ENCODE data around the gene SSR1.
"Not testable (repeated sequence)": the region's sequence is repeated elsewhere in the genome, so short reads cannot be mapped to it uniquely, and the experiment has no call there.

SSR1 gene

DNA sequence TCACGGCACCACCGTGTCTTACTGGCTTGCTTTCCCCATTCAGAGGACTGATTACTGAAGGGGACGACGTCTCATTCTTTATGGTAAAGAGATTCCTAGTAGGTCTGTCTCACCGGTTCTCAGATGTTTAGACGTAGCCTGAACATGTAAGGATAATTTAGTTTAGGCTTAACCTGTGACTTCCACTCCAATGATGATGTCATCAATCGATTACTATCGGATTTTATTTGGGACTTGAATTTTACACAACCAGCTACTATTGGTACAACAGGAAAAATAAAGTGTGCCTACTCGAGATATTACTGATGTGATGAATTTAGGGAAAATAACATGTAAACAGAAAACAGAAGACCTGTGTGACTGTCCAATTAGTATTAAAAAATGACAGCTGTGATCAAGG, 4.5 kb upstream of the SSR1 start:
- no peak for DNase-seq (ENCODE audit: low spot score)

DNA sequence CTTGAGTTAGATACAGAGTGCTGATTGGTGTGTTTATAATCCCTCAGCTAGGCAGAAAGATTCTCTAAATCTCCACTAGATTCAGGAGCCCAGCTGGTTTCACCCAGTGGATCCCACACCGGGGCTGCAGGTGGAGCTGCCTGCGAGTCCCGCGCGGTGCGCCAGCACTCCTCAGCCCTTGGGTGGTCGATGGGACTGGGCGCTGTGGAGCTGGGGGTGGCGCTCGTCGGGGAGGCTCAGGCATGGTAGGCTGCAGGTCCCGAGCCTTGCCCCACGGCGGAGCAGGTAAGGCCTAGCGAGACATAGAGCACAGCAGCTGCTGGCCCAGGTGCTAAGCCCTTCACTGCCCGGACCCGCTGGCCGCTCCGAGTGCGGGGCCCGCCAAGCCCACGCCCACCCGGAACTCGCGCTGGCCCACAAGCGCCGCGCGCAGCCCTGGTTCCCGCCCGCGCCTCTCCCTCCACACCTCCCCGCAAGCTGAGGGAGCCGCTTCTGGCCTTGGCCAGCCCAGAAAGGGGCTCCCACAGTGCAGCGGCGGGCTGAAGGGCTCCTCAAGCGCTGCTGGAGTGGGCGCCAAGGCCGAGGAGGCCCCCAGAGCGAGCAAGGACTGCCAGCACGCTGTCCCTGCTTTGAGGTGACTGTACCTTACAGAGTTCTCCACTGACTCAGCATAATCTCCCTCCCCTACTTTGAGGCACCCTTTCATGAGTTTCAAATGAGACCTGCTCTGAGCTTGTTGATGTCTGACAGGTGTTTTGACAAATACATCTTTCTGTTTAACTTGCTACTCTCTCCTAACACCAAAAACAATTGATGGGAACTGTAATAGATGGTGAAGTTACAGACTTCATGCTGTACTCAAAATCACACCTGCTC, 3.9 kb upstream of the SSR1 start:
- DNase-seq (ENCODE audit: low spot score) = no peak

DNA sequence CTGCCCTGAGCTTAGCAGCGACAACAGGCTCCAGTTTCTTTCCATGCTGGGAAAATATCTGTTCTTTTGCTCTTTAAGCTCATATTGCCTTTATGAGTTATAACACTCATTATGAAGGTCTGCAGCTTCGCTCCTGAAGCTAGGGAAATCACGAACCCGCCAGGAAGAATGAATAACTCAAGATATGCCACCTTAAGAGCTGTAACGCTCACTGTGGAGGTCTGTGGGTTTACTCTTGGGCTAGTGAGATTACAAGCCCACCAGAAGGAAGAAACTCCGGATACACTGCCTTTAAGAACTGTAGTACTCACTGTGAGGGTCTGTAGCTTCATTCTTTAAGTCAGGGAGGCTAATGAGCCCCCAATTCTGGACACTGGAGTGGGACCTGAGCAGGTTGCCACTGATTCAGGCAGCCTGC, 3.0 kb upstream of the SSR1 start:
- DNase-seq (ENCODE audit: low spot score) = no peak

DNA sequence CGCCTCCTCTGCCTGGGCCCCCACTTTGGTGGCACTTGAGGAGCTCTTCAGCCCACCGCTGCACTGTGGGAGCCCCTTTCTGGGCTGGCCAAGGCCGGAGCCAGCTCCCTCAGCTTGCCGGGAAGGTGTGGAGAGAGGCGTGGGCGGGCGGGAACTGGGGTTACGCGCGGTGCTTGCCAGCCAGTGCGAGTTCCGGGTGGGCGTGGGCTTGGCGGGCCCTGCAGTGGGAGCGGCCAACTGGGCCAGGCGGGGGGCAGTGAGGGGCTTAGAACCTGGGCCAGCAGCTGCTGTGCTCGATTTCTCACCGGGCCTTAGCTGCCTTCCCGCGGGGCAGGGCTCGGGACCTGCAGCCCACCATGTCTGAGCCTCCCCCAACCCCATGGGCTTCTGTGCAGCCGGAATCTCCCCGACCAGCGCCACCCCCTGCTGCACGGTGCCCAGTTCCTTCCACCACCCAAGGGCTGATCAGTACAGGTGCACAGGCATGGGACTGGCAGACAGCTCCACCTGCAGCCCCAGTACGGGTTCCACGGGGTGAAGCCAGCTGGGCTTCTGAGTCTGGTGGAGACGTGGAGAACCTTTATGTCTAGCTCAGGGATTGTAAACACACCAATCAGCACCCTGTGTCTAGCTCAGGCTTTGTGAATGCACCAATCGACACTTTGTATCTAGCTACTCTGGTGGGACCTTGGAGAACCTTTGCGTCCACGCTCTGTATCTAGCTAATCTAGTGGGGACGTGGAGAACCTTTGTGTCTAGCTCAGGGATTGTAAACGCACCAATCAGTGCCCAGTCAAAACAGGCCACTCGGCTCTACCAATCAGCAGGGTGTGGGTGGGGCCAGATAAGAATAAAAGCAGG, 2.3 kb upstream of the SSR1 start:
- not testable (repeated sequence) for DNase-seq (ENCODE audit: low spot score)

DNA sequence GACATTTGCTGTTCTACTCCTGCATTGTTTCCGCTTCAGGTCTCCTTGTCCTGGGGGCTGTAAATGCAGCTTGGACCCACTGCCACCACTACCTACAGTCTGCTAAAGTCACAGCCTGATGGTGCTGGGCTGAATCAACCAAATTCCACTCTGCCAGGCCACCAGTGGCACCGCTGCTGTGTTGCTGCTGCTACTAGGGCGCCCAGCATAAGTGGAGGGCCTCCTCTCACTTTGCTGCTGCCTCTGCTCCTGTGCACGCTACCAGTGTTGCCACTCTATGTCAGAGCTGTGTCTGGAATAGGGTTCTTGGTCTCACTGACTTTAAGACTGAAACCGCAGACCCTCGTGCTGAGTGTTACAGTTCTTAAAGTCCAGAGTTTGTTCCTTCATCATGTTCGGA, 1.4 kb upstream of the SSR1 start:
- DNase-seq (ENCODE audit: low spot score) = no peak

DNA sequence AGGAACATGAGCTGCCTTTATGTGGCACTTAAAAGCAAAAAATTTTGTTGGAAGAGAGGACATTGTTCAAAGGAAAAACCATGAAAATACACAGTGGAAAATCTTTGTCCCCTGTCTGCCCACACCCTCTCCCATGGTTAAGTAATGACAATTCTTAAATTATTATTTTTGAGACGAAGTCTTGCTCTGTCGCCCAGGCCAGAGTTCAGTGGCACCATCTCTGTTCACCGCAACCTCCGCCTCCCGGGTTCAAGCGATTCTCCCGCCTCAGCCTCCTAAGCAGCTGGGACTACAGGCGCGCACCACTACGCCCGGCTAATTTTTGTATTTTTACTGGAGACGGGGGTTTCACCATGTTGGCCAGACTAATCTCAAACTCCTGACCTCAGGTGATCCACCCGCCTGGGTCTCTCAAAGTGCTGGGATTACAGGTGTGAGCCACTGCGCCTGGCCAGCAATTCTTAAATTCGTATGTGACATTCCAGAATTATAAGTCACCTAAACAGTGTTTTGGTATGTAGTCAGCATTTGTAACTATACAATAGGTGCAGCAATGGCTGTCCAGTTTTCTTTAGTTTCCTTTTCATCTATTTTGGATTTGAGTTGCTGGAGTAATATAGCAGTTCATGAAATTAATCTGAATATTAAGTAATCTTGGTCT, 636 bp upstream of the SSR1 start:
- DNase-seq (ENCODE audit: low spot score) = no peak

DNA sequence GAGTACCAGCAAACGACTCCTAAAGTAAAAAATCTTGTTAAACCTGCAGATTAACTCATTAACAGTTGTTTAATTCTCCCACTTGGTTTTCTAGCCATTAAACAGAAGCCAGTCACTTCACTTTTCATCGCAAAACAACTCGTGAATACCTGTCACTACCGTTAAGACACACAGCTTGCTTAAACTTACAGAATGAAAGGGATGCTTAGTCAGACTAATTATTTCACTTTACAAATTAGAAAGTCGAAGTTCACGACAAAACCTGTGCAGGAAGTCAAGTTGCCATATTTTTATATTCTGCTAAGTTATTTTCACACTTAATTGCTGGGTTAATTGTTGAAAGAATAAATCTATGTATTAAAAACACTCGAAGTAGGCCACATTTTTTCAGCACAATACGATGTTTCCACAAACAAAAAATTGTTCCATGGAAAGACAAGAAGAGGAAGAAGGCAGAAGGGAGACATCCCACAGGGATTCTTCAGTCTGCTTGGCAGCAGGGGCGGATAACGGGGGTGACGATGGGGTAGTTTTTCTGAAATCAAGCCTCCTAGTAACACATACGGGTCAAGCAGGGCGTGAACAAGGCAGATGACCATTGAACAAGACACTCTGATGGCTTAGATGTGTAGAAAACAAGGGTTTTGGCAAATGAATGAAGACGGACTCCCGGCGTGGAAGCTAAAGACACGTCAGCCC, 933 bp downstream of the SSR1 start:
- DNase-seq (ENCODE audit: low spot score) = peak; percentile 23

DNA sequence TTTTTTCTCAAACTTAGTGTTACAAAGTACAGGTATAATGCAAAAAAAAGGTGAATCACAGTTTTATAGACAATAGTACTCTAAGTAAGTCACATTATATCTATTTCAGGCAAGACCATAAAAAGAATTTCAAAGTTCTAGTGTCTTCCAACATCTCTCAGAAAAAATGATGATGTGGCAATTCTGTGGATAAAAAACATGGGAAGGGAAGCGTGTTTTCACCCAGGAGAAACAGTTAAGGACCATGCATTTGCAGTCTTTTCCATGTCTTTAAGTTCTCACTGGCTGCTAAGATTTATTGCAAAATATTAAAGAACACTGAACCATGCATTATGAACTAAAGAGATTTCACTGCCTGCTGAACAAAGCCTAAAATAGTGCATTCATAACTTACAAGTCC, 1.8 kb downstream of the SSR1 start:
- DNase-seq (ENCODE audit: low spot score) = no peak

DNA sequence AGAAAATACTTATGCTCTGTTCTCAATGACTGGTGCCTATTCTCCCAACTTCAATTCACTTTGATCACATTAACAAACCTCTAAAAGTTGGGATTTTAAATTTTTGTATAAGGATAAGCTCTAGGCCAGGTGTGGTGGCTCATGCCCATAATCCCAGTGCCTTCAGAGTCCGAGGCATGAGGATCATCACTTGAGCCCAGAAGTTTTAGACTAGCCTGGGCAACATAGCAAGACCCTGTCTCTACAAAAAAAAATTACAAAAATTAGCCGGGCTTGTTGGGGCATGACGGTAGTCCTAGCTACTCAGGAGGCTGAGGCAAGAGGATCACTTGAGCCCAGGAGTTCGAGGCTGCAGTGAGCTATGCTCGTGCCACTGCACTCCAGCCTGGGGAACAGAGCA, 3.9 kb downstream of the SSR1 start:
- no peak for DNase-seq (ENCODE audit: low spot score)

DNA sequence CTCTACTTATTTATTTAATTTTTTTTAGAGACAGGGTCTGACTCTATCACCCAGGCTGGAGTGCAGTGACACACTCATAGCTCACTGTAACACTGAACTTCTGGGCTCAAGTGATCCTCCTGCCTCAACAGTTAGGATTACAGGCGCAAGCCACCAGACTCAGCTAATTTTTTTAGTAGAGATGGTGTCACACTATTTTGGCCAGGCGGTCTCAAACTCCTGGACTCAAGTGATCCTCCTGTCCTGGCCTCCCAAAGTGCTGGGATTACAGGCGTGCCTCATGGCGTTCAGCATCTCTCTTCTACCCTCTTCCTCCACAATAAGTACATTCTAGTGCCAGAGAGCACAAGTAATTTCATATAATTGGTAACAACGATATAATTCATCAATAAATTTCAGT, 5.5 kb downstream of the SSR1 start:
- no peak for DNase-seq (ENCODE audit: low spot score)

DNA sequence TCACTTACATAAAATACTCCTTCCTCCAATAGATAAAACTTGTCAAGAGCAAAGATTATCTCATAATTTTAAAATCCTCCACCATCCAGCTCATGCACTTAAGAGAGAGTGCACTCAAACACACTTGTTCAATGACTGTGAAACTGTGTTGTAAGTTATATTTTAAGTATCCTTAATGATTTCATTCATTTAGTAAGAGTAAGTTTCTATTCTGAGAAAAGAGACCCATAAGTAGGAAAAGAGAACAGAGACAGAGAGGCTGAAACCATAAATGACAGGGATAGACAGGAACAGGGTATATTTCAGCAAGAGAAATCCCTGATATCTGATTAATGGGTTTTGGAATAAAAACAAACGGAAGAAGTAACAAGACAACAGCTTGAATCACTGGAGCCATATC, 8.2 kb downstream of the SSR1 start:
- DNase-seq (ENCODE audit: low spot score) = no peak

DNA sequence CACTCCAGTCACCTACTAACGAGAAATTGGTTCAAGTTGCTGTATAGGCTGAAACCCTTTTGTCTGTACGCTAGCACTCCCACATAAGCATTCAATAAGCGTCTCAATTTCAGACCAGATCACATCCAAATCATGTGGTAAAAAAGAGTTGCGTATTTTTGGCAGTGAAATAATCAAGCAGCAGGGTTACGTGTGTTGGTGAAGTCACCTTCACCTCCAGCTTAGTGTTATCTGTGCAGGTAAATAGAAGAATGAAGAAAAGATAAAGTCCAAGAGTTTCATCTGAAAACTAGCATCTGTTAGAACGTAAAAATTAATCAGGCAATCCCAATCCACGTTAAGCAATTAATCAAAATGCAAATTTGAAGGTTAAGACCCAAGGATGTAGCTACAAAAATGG, 11.3 kb downstream of the SSR1 start:
- no peak for DNase-seq (ENCODE audit: low spot score)

DNA sequence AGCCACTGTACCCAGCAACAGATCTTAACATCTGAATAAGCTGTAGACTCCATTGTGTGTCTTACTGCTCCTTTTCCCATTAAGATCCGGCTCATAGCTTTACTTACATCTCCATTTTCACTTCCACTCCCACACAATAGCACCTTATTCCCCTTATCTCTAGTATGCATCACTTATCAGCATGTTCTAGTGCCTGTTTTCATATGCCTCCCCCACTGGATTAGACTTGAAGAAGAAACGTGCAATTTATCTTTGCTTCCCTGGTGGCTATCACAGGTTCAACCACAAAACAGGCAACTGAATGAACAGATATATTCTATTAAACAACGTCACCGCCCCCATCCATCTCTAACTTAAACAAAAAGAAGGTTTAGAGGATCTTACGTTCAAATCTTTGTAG, 12.1 kb downstream of the SSR1 start:
- no peak for DNase-seq (ENCODE audit: low spot score)

DNA sequence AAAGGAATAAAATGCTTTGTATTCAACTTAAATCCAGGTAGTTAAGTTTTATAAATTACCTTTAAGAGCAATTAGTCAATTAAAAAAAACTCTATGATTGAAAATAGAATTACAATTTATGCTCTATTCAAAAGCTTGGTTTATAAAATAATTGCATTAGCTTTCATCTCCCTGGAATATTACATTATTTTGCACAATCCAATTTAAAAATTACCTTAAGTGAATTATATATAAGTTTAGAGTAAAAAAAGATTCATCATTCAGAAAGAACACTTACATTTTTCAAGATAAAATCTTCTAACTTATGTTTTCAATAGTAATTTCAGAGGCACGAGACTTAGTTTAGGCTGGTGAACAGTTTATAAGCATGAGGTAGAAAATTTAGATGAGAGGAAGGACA, 14.9 kb downstream of the SSR1 start:
- DNase-seq (ENCODE audit: low spot score) = no peak

DNA sequence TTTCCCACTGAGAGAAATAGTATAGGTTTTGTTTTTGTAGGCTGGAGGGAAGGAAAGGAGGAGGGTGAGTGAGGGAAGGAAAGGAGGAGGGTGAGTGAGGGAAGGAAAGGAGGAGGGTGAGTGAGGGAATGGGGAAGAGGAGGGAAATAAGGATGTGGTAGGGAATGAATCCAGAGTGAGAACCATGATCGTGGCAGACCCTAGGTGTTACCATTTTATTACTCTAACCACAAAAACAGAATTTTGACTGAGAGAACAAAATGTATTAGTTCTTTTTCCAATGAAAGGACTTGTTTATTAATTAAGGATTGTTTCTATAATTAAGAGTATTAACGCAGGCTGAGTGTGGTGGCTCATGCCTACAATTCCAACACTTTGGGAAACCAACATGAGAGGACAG, 16.4 kb downstream of the SSR1 start:
- no peak for DNase-seq (ENCODE audit: low spot score)

DNA sequence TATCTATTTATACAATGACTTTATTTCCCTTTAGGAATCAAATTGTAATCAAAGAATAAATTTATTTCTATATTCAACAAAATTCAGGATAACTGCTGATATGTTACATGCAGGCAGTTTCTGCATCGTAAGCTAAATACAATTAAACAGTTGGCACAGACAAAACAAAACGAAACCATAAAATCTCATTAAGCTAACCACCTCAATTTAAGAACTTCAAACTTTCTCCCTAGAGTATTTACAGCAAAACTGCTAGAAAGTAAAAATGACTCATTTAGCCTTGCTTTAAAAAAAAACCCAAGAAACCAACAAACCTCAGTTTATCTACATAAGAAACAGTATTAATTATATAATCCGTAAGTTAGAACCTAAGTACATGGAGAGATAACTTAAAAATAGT, 17.1 kb downstream of the SSR1 start:
- DNase-seq (ENCODE audit: low spot score) = no peak

DNA sequence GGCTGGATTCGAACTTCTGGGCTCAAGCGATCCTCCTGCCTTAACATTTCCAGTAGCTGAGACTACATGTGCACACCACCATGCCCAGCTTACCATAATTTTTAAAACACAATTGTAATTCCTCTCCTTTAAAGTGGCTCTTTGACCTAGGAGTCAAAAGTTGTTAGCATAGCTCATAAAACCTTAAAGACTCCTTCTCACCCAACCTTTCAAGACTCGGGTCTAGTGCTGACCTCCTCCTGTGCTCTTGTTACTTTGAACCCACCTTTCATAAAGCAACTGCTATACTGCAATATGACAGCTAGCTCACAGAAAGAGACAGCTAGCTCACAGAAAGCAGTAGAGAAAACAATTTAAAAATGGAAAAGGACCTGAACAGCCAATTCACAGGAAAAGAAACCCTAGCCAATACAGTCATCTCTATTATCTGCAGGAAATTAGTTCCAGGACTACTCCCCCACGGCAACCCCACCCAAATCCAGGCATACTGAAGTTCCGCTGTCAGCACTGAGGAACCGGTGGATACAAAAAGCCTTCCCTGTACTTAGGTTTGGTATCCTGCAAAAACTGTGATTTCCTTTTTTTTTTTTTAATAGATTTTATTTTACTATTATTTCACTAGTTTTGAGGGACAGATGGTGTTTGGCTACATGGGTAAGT, 20.3 kb downstream of the SSR1 start:
- DNase-seq (ENCODE audit: low spot score) = no peak

DNA sequence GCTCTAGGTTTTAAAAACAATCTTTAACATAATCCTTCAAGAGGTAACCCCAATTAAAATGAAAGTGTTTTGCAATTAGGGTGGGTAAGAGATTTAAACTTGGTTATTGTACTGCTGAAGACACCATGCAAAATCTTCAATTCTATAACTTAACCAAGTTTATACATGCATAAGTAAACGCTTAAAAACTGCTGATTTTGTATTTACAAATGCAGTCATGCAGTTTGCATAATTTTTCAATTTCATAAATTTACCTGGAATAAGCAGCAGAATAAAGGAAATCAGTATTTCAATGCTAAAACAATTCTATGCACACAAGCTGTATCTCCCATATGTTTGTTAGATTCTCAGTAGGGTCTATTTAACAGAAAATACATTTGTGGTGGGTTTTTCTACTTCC, 22.9 kb downstream of the SSR1 start:
- DNase-seq (ENCODE audit: low spot score) = no peak

DNA sequence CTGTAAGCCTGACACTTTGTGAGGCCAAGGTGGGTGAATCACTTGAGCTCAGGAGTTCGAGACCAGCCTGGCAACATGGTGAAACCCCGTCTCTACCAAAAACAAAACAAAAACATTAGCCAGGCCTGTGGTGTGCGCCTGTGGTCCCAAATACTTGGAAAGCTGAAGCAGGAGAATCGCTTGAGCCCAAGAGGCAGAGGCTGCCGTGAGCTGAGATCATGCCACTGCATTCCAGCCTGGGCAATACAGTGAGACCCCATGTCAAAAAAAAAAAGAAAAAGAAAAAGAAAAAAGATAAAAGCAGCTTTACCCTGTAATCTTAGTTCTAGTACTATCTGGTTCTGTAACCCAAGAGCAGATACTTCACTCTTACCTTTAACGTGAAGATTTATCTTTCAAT, 27.6 kb downstream of the SSR1 start:
- DNase-seq (ENCODE audit: low spot score) = no peak

DNA sequence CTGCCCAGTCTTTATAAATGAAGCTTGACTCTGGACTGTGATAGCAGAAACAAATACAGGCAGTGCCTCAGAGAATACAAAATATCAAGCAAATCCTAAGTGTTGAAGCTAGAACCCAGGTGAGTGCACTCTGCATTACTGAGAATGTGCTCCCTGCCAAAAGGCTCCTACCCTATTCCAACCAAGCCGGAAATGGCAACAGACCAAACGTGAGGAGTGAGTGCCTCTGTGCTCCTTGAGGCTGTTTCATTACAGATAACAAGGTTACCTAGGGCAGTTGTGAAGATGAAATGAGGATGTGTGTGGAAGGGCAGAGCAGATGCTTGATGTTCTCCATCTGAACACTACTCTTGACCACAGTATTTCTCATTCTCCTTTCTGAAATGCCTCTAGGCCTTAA, 29.3 kb downstream of the SSR1 start:
- no peak for DNase-seq (ENCODE audit: low spot score)

DNA sequence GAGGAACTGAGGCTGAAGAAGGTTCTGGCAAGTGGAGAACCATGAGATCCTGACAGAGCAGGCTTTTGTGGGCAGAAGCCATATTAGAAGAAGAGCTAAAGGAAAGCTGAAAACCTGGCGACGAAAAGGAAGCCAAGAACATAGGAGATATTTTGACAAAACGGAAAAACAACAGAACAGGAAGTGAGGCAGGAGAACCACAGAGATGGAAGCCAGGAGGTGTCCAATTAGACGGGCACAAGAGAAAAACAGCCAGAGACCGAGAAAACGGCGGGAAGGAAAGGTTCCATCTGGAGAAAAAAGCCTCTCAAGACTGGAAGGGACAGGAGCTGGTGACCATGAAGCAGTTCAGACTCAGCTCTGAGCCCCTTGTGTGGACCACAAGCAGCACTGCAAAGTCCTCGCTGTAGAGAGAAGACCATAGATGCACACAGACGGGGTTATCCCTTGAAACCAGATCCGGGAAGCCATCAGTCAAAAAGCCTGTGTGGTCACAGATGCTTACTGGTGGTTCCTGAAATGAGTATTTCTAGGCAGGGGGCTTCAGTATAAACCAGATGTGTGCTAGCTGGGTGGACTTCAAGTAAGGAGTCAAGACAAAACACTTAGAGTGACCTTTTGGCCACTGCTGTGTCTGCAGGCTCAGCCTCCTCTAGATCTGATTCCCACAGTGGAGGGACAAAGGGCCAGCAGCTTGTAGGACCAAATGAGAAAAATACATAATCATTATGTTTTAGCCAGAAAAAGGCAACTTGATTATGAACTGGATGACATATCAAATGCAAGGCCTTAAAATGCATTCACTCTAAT, 30.7 kb downstream of the SSR1 start:
- no peak for DNase-seq (ENCODE audit: low spot score)
